Common myeloid progenitor, CD34-positive (primary cell): Measurements from ENCODE around the gene ADCY6.

ENCODE experiments used
- CTCF ChIA-PET: fragments of 350-600 bp; sonication (Branson Sonifier 250); formaldehyde crosslinking; loops from one replicate; lab custom pipeline; 2021; ENCODE audit warnings: antibody characterized with exemption; lab: Charles Lee
- POLR2A ChIA-PET: fragments of 350-600 bp; sonication (Branson Sonifier 250); formaldehyde crosslinking; loops from one replicate; lab custom pipeline; 2021; ENCODE audit warnings: antibody characterized with exemption; lab: Charles Lee
- DNase-seq, 3 donors: peaks; one replicate each; pipeline versions ENCODE4 v3.0.0 to v3.0.0-alpha.2; 2013
- H3K27ac ChIP-seq, 2 experiments: 1 replicate in 1 of 2; 2 replicates in 1 of 2; pipeline ENCODE4 v1.7.0; 2013; ENCODE audit warnings: inconsistent platforms in 2 of 2, low read length in 2 of 2, mild to moderate bottlenecking in 2 of 2, low read depth in 1 of 2, moderate library complexity in 1 of 2; ENCODE audit not compliant: severe bottlenecking in 2 of 2, insufficient read depth in 1 of 2, poor library complexity in 1 of 2
- H3K27me3 ChIP-seq, 5 experiments: replicated peaks in 2 of 5; 1 replicate in 3 of 5; 2 replicates in 2 of 5; pipeline versions ENCODE4 v1.6.1 to v1.7.0; 2013; ENCODE audit warnings: low read length in 4 of 5, mild to moderate bottlenecking in 2 of 5, moderate library complexity in 2 of 5, inconsistent platforms in 1 of 5; ENCODE audit not compliant: insufficient read depth in 5 of 5, control insufficient read depth in 4 of 5
- H3K36me3 ChIP-seq, 4 experiments: 1 replicate in 2 of 4; 2 replicates in 2 of 4; pipeline versions ENCODE4 v1.6.1 to v1.7.0; 2013; ENCODE audit warnings: low read length in 3 of 4, control low read depth in 1 of 4, mild to moderate bottlenecking in 1 of 4; ENCODE audit not compliant: control insufficient read depth in 4 of 4, insufficient read depth in 4 of 4
- H3K4me1 ChIP-seq, 4 experiments: 1 replicate in 3 of 4; 2 replicates in 1 of 4; pipeline versions ENCODE4 v1.6.1 to v1.7.1; 2013; ENCODE audit warnings: low read length in 3 of 4, mild to moderate bottlenecking in 3 of 4, control low read depth in 1 of 4, inconsistent platforms in 1 of 4, moderate library complexity in 1 of 4; ENCODE audit not compliant: control insufficient read depth in 4 of 4, insufficient read depth in 4 of 4; ENCODE audit errors: control extremely low read depth in 1 of 4
- H3K4me3 ChIP-seq, 7 experiments: 1 replicate in 4 of 7; 2 replicates in 3 of 7; pipeline versions ENCODE4 v1.5.1 to v1.7.0; 2013; ENCODE audit warnings: mild to moderate bottlenecking in 7 of 7, low read length in 6 of 7, moderate library complexity in 6 of 7, inconsistent platforms in 2 of 7, low read depth in 2 of 7, control low read depth in 1 of 7; ENCODE audit not compliant: insufficient read depth in 4 of 7, control insufficient read depth in 1 of 7; ENCODE audit errors: extremely low read depth in 1 of 7
- H3K9me3 ChIP-seq, 5 experiments: 1 replicate in 4 of 5; 2 replicates in 1 of 5; pipeline versions ENCODE4 v1.6.1 to v1.7.1; 2013; ENCODE audit warnings: low read length in 4 of 5, mild to moderate bottlenecking in 2 of 5, inconsistent platforms in 1 of 5, low read depth in 1 of 5, moderate library complexity in 1 of 5; ENCODE audit not compliant: control insufficient read depth in 4 of 5, insufficient read depth in 2 of 5; ENCODE audit errors: control extremely low read depth in 1 of 5
- WGBS: methylation state at CpG from one replicate; pipeline ENCODE4 v1.1.5; 2013; ENCODE audit not compliant: insufficient coverage; 5-methylcytosine and 5-hydroxymethylcytosine counted together

The ADCY6 gene

DNA sequence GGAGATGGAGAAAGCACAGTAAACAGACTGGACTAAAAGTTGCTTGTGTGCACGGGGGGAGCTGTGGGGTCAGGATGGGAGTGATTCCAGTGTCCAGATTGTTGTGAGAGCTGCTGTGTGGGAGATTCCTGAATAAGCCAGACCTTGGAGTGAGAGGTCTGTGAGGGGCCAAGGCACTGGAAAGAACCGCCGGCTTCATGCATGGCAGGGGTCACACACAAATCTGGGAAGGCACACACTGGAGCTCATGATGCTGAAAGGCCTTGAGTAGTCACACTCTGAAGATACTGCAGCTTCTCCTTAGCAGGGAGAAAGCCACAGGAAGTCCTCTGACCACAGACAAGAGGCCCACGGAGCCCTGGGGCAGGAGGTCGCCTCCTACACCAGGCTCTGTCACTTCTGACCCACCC is 23.1 kb downstream of the ADCY6 start:
- Histone ChIP-seq H3K27me3 (no peaks in the 10 kb centered on the region), H3K4me1 (peaks cover 4 to 47% (median 19%) of the 10 kb centered on the region in 4 experiments), H3K27ac (peak overlapping the region in 1 of 2 experiments; percentile 15), H3K9me3 (no peaks in the 10 kb centered on the region), H3K4me3 (peak overlapping the region in 2 of 7 experiments; percentile 12 to 26), H3K36me3 (peaks cover 0 to 18% (median 8%) of the 10 kb centered on the region in 4 experiments)
- POLR2A ChIA-PET, result no interaction called here
- CTCF ChIA-PET, result interaction anchor here (0.9 to 6.0 kb wide), 5 partner anchors 10 to 30 kb away, joined by 3 to 43 read pairs (median 5); no protein-coding TSS in a partner anchor
- WGBS, result 91% methylated on average over 3 of the region's 5 CpGs
- peak; percentile 22 to 69 (median 67) for DNase-seq

DNA sequence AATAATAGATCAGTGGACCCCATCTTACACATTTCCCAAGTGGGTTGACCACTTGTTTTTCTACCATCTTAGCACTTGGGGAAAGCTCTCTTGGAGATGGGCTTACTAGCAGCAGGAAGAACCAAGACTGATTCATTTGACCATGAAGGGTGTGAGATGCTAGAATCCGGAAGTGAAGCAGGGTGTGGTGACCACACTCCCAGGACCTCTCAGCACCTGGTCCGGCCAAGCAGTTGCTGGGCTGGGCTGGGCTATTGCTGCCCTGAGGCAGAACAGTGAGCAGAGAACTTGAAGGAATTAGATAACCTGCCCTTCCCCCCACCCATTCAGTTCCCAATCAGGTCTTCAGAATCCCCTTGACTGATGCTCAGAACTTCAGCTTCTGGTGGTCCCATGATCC is 24.4 kb downstream of the ADCY6 start:
- ChIA-PET CTCF (interaction anchor here (1.5 to 6.0 kb wide), 3 partner anchors 9 to 32 kb away, joined by 5 to 43 read pairs (median 6); no protein-coding TSS in a partner anchor), POLR2A (no interaction called here)
- no peaks in the 10 kb centered on the region for H3K27me3 ChIP-seq
- DNase-seq, result no peak
- peaks cover 0 to 13% (median 6%) of the 10 kb centered on the region in 4 experiments for H3K36me3 ChIP-seq
- WGBS, result 100% methylated on average over 2 of the region's 2 CpGs
- H3K9me3 ChIP-seq, result no peaks in the 10 kb centered on the region
- peaks cover 4 to 47% (median 20%) of the 10 kb centered on the region in 4 experiments for H3K4me1 ChIP-seq
- no peak overlapping the region for H3K4me3 ChIP-seq
- H3K27ac ChIP-seq, result no peak overlapping the region

DNA sequence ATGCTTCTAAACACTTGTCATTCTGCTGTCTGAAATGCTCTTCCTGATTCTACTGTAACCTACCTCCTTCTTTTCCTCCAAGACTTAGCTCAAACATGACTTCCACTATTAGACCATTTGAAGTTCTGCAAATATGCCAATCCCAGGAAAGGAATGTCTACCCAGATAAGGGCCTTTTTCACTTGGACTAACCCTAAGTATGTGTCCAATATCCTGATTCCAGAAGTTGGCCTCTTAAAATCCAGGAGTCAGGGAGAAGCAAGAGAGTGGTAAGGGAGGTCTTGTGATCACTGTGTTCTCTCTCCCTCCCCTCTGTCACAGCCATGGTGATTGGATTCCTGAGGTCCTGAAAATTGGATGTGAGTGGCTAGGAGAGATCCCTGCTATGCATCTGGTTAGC is 30.2 kb downstream of the ADCY6 start:
- Histone ChIP-seq H3K27me3 (no peaks in the 10 kb centered on the region), H3K4me3 (no peak overlapping the region), H3K4me1 (peaks cover 0 to 3% (median 3%) of the 10 kb centered on the region in 4 experiments), H3K9me3 (no peaks in the 10 kb centered on the region), H3K27ac (no peak overlapping the region), H3K36me3 (no peaks in the 10 kb centered on the region)
- CTCF ChIA-PET, result interaction anchor here (0.9 to 2.9 kb wide), 6 partner anchors 18 to 57 kb away, joined by 3 to 33 read pairs (median 6); partner anchors contain the start of gene ADCY6
- POLR2A ChIA-PET, result interaction anchor here (0.5 to 0.9 kb wide), 2 partner anchors 36 to 740 kb away, joined by 3 read pairs; no protein-coding TSS in a partner anchor
- DNase-seq, result no peak

GRCh38 chr12:48758186-48758585 is 30.7 kb downstream of the ADCY6 start:
- no peak overlapping the region for H3K4me3 ChIP-seq
- peaks cover 0 to 3% (median 2%) of the 10 kb centered on the region in 4 experiments for H3K4me1 ChIP-seq
- H3K9me3 ChIP-seq, result no peaks in the 10 kb centered on the region
- CTCF ChIA-PET, result interaction anchor here (0.9 to 2.9 kb wide), 6 partner anchors 14 to 57 kb away, joined by 3 to 33 read pairs (median 6); partner anchors contain the start of gene ADCY6
- H3K36me3 ChIP-seq, result no peaks in the 10 kb centered on the region
- no peaks in the 10 kb centered on the region for H3K27me3 ChIP-seq
- POLR2A ChIA-PET, result interaction anchor here (0.9 kb wide), 1 partner anchor 37 kb away, joined by 3 read pairs; no protein-coding TSS in a partner anchor
- DNase-seq, result peak in 2 of 3 donors; percentile 19 to 31
- H3K27ac ChIP-seq, result no peak overlapping the region
- 61% methylated on average over 4 of the region's 4 CpGs for WGBS

DNA sequence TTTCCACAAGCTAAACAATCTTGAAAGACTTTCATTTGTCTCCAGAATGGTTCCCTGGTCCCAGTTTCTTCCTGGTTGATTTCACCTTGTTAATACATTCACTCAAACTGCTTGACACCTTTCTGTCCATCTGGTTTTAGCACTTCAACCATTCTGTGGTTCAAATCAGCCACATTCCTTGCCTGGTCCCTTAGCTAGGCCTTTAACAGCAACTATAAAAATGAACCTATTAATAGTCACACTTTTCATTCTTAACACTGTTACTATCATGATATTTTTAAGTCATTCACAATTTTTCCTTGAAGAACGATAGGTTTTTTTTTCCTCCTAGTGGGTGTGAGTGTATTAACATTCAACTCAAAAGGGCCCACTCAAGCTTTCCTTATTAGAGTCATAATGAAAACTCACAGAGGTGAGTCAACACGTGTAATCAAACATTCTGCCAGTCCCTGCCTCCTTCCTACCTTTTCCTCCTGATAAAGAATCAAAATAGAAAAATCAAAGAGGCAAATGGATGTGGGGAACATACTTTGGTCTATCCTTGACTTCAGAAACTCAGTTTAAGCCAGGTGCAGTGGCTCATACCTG is 38.0 kb downstream of the ADCY6 start:
- H3K27ac ChIP-seq, result no peak overlapping the region
- no CpG with 5 or more reads among the region's 2 CpGs for WGBS
- no peaks in the 10 kb centered on the region for H3K36me3 ChIP-seq
- H3K4me1 ChIP-seq, result no peaks in the 10 kb centered on the region
- POLR2A ChIA-PET, result no interaction called here
- no peaks in the 10 kb centered on the region for H3K9me3 ChIP-seq
- CTCF ChIA-PET, result interaction anchor here (1.0 to 8.3 kb wide), 2 partner anchors 42 to 64 kb away, joined by 5 to 218 read pairs; partner anchors contain the start of gene ADCY6
- no peaks in the 10 kb centered on the region for H3K27me3 ChIP-seq
- H3K4me3 ChIP-seq, result no peak overlapping the region
- no peak for DNase-seq

- WGBS, result 100% methylated on average over 1 of the region's 1 CpG
- CTCF ChIA-PET, result interaction anchor here (1.0 to 8.3 kb wide), 2 partner anchors 42 to 64 kb away, joined by 5 to 218 read pairs; partner anchors contain the start of gene ADCY6
- no peak for DNase-seq
- POLR2A ChIA-PET, result no interaction called here
- Histone ChIP-seq H3K4me1 (no peaks in the 10 kb centered on the region), H3K9me3 (no peaks in the 10 kb centered on the region), H3K4me3 (no peak overlapping the region), H3K27ac (no peak overlapping the region), H3K27me3 (no peaks in the 10 kb centered on the region), H3K36me3 (no peaks in the 10 kb centered on the region)
Measured at GRCh38 chr12:48750215-48750614, 38.7 kb downstream of the ADCY6 start.
